ENCODE data around the gene MCHR1. TPM values are rescaled to one million over a fixed set of nuclear protein-coding genes. Genes with fewer than 3 reads are reported as not detected.

The MCHR1 gene
- total RNA-seq, 1 experiment from 2014 or later: not detected

- no TSS peak for BruUV-seq (replicated peaks)
- no peak overlapping the region for H3K27ac Mint-ChIP-seq (ENCODE audit: unreplicated experiment)
- no peaks in the 10 kb centered on the region for H3K27me3 Mint-ChIP-seq (ENCODE audit: unreplicated experiment)
- H3K36me3 Mint-ChIP-seq (ENCODE audit: insufficient read depth, unreplicated experiment): no peaks in the 10 kb centered on the region
- H3K9me3 Mint-ChIP-seq (ENCODE audit: low read depth, unreplicated experiment): no peaks in the 10 kb centered on the region
- TF ChIP-seq, protein P1, sequence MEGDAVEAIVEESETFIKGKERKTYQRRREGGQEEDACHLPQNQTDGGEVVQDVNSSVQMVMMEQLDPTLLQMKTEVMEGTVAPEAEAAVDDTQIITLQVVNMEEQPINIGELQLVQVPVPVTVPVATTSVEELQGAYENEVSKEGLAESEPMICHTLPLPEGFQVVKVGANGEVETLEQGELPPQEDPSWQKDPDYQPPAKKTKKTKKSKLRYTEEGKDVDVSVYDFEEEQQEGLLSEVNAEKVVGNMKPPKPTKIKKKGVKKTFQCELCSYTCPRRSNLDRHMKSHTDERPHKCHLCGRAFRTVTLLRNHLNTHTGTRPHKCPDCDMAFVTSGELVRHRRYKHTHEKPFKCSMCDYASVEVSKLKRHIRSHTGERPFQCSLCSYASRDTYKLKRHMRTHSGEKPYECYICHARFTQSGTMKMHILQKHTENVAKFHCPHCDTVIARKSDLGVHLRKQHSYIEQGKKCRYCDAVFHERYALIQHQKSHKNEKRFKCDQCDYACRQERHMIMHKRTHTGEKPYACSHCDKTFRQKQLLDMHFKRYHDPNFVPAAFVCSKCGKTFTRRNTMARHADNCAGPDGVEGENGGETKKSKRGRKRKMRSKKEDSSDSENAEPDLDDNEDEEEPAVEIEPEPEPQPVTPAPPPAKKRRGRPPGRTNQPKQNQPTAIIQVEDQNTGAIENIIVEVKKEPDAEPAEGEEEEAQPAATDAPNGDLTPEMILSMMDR (IDR thresholded peaks at IDR 0.05; ENCODE audit: unreplicated experiment): no peak
- DNase-seq: no peak
- intact Hi-C loops (cut with micrococcal nuclease; ENCODE audit: unreplicated experiment): no loop called here
- H3K4me3 Mint-ChIP-seq (ENCODE audit: low read depth, unreplicated experiment): no peak overlapping the region
- CTCF ChIA-PET: no interaction called here
- H3K4me1 Mint-ChIP-seq (ENCODE audit: low read depth, unreplicated experiment): no peaks in the 10 kb centered on the region
These were observed 18.6 kb upstream of the MCHR1 start for GRCh38 chr22:40660730-40661129.

DNA sequence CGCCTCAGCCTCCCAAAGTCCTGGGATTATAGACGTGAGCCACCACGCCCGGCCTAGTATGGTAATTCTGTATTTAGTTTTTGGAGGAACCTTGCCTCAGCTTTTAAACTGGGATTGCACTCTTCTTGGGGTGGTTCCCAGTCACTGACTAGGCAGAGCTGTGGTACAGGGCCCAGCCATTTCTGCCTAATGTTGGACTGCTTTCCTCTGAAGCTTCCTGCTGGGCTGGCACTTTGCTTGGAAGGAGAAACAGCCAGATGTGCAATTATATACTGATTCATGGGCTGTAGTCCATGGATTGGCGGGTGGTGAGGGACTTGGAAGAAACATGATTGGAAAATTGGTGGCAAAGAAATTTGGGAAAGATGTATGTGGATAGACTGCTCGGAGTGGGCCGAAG lies 17.6 kb upstream of the MCHR1 start:
- DNase-seq: no peak
- H3K27me3 Mint-ChIP-seq (ENCODE audit: unreplicated experiment): no peaks in the 10 kb centered on the region
- CTCF ChIA-PET: no interaction called here

GRCh38 chr22:40665312-40665711 lies 14.0 kb upstream of the MCHR1 start:
- TF ChIP-seq, protein P1 (IDR thresholded peaks at IDR 0.05; ENCODE audit: unreplicated experiment): no peak
- CTCF ChIA-PET: no interaction called here
- peaks cover 7% of the 10 kb centered on the region for H3K9me3 Mint-ChIP-seq (ENCODE audit: low read depth, unreplicated experiment)

More for the DNA sequence above, 17.6 kb upstream of the MCHR1 start:
- H3K4me1 Mint-ChIP-seq (ENCODE audit: low read depth, unreplicated experiment): no peaks in the 10 kb centered on the region
- H3K27ac Mint-ChIP-seq (ENCODE audit: unreplicated experiment): no peak overlapping the region
- H3K4me3 Mint-ChIP-seq (ENCODE audit: low read depth, unreplicated experiment): no peak overlapping the region
- BruUV-seq (replicated peaks): no TSS peak
- no peaks in the 10 kb centered on the region for H3K9me3 Mint-ChIP-seq (ENCODE audit: low read depth, unreplicated experiment)
- no peaks in the 10 kb centered on the region for H3K36me3 Mint-ChIP-seq (ENCODE audit: insufficient read depth, unreplicated experiment)
- intact Hi-C loops (cut with micrococcal nuclease; ENCODE audit: unreplicated experiment): no loop called here
- TF ChIP-seq, protein P1 (IDR thresholded peaks at IDR 0.05; ENCODE audit: unreplicated experiment): no peak

DNA sequence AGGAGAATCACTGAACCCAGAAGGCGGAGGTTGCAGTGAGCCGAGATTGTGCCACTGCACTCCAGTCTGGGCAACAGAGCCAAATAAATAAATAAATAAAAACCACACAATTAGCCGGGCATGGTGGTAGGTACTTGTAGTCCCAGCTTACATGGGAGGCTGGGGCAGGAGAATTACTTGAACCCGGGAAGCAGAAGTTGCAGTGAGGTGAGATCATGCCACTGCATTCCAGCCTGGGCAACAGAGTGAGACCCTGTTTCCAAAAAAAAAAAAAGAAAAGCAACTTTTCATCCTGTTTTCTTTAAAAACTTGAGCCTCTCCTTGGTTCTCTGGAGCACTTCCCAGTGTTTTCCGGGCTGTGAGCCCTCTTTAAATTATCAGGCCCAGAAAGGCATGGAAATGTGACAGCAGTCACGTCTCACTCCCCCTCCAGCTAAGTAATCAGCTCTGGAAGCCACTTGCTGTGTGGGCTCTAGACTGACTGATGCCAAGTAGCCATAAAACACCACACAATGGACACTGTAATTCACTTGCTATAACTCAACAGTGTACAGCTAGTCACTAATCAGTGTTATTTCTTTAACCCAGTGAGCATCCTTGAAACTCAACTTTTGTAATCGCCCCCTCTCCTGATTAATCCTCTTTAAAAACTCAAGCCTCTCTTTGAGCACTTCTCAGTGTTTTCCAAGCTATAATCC lies 13.0 kb upstream of the MCHR1 start:
- CTCF ChIA-PET: interaction anchor here (0.8 kb wide), 1 partner anchor 17 kb away, joined by 4 read pairs; no protein-coding TSS in a partner anchor
- BruUV-seq (replicated peaks): no TSS peak
- peaks cover 6% of the 10 kb centered on the region for H3K4me1 Mint-ChIP-seq (ENCODE audit: low read depth, unreplicated experiment)

More at GRCh38 chr22:40665312-40665711, 14.0 kb upstream of the MCHR1 start:
- no TSS peak for BruUV-seq (replicated peaks)
- Mint-ChIP-seq H3K4me3 (ENCODE audit: low read depth, unreplicated experiment) (no peak overlapping the region), H3K36me3 (ENCODE audit: insufficient read depth, unreplicated experiment) (peaks cover 3% of the 10 kb centered on the region), H3K4me1 (ENCODE audit: low read depth, unreplicated experiment) (peaks cover 6% of the 10 kb centered on the region), H3K27ac (ENCODE audit: unreplicated experiment) (no peak overlapping the region), H3K27me3 (ENCODE audit: unreplicated experiment) (no peaks in the 10 kb centered on the region)
- intact Hi-C loops (cut with micrococcal nuclease; ENCODE audit: unreplicated experiment): no loop called here
- no peak for DNase-seq

More for the DNA sequence above, 13.0 kb upstream of the MCHR1 start:
- intact Hi-C loops (cut with micrococcal nuclease; ENCODE audit: unreplicated experiment): no loop called here
- no peak for DNase-seq
- Mint-ChIP-seq H3K27ac (ENCODE audit: unreplicated experiment) (no peak overlapping the region), H3K27me3 (ENCODE audit: unreplicated experiment) (no peaks in the 10 kb centered on the region), H3K4me3 (ENCODE audit: low read depth, unreplicated experiment) (no peak overlapping the region), H3K9me3 (ENCODE audit: low read depth, unreplicated experiment) (peaks cover 7% of the 10 kb centered on the region), H3K36me3 (ENCODE audit: insufficient read depth, unreplicated experiment) (peaks cover 3% of the 10 kb centered on the region)
- TF ChIP-seq, protein P1 (IDR thresholded peaks at IDR 0.05; ENCODE audit: unreplicated experiment): no peak

Measured in Calu3 (cell line).